Loucy (cell line): Measurements from ENCODE around the gene PUS3.

ENCODE experiments used
- CTCF ChIP-seq: fragments of 200-600 bp; sonication (generic); conservative IDR thresholded peaks from 2 replicates; pipeline ENCODE4 v1.5.1; 2014; ENCODE audit warnings: mild to moderate bottlenecking, antibody characterized with exemption, low read length
- EZH2phosphoT487 ChIP-seq: fragments of 200-600 bp; IDR thresholded peaks from 2 replicates; pipeline ENCODE4 v1.6.1; 2018; ENCODE audit warnings: antibody characterized with exemption, mild to moderate bottlenecking, moderate library complexity, borderline replicate concordance

GRCh38 chr11:125916683-125917347 lies 13.8 kb upstream of the PUS3 start:
- no peak for TF ChIP-seq CTCF
- TF ChIP-seq EZH2phosphoT487, result no peak
